OCI-LY3 (cell line): ENCODE measurements around the gene TPMT.
A peak's percentile ranks its signal among the peaks of the same experiment; 100 is the strongest.
"Not testable (repeated sequence)": the region's sequence is repeated elsewhere in the genome, so short reads cannot be mapped to it uniquely, and the experiment has no call there.

ENCODE experiments used
- H2AFZ ChIP-seq: fragments of 200-600, 300-600 bp; shearing (Covaris generic); 2 replicates; pipeline ENCODE4 v1.6.0; 2014; ENCODE audit warnings: antibody characterized with exemption, low read depth, low read length
- H3K27ac ChIP-seq: fragments of 200-600, 300-600 bp; sonication (generic); 2 replicates; pipeline ENCODE4 v1.5.1; 2014; ENCODE audit warnings: mild to moderate bottlenecking, low read length, moderate library complexity, mixed read lengths
- H3K27me3 ChIP-seq: fragments of 200-600, 300-600 bp; sonication (generic); 2 replicates; pipeline ENCODE4 v1.6.1; 2014; ENCODE audit warnings: low read depth, low read length, mixed read lengths
- H3K36me3 ChIP-seq: fragments of 200-600, 300-600 bp; sonication (generic); replicated peaks from 2 replicates; pipeline ENCODE3; 2014; ENCODE audit warnings: low read depth, low read length, mixed read lengths
- H3K4me1 ChIP-seq: fragments of 300-600, 200-600 bp; sonication (generic); 2 replicates; pipeline ENCODE4 v1.6.1; 2014; ENCODE audit warnings: low read length, mixed read lengths
- H3K4me2 ChIP-seq: fragments of 200-600, 300-600 bp; sonication (generic); 2 replicates; pipeline ENCODE4 v1.6.1; 2014; ENCODE audit warnings: low read length, mixed read lengths
- H3K4me3 ChIP-seq: fragments of 300-600, 200-600 bp; sonication (generic); 2 replicates; pipeline ENCODE4 v1.5.1; 2014; ENCODE audit warnings: antibody characterized with exemption, mild to moderate bottlenecking, low read length, moderate library complexity
- H3K79me2 ChIP-seq: fragments of 300-600, 200-600 bp; shearing (Covaris generic); 2 replicates; pipeline ENCODE4 v1.6.1; 2014; ENCODE audit warnings: mild to moderate bottlenecking, low read length, mixed read lengths
- H3K9ac ChIP-seq: fragments of 300-600, 200-600 bp; shearing (Covaris generic); 2 replicates; pipeline ENCODE4 v1.6.0; 2014; ENCODE audit warnings: mild to moderate bottlenecking, low read length, moderate library complexity
- H3K9me3 ChIP-seq: fragments of 200-600, 300-600 bp; shearing (Covaris generic); 2 replicates; pipeline ENCODE4 v1.6.1; 2014; ENCODE audit warnings: low read length, mixed read lengths; ENCODE audit not compliant: insufficient read depth
- H4K20me1 ChIP-seq: fragments of 200-600, 300-600 bp; sonication (generic); 2 replicates; pipeline ENCODE4 v1.6.1; 2016; ENCODE audit warnings: low read length, mixed read lengths; ENCODE audit not compliant: insufficient read depth
- CTCF ChIP-seq: fragments of 200-600, 300-600 bp; sonication (generic); IDR thresholded peaks from 2 replicates; pipeline ENCODE4 v1.5.1; 2014; ENCODE audit warnings: antibody characterized with exemption, low read length, low read depth
- EZH2phosphoT487 ChIP-seq: fragments of 200-600 bp; shearing (Covaris generic); IDR thresholded peaks from 2 replicates; pipeline ENCODE4 v1.6.1; 2018; ENCODE audit warnings: antibody characterized with exemption, mixed run types, low read depth

Gene TPMT

GRCh38 chr6:18153311-18153703 is 1.6 kb downstream of the TPMT start:
- Histone ChIP-seq H3K27ac (peak overlapping the region; percentile 19; the same call in 1 of the 2 replicates), H3K79me2 (peaks cover 3% of the 10 kb centered on the region; the same call in 1 of the 2 replicates), H3K4me1 (peaks cover 27% of the 10 kb centered on the region), H3K36me3 (peaks cover 4% of the 10 kb centered on the region), H3K4me2 (peak overlapping the region; percentile 81), H3K9me3 (no peaks in the 10 kb centered on the region), H3K27me3 (no peaks in the 10 kb centered on the region), H2AFZ (no peak overlapping the region), H3K4me3 (no peak overlapping the region), H4K20me1 (no peaks in the 10 kb centered on the region), H3K9ac (no peak overlapping the region)
- no peak for TF ChIP-seq EZH2phosphoT487
- no peak for TF ChIP-seq CTCF

GRCh38 chr6:18151801-18152200 is 3.1 kb downstream of the TPMT start:
- H3K9me3 ChIP-seq, result no peaks in the 10 kb centered on the region
- H3K79me2 ChIP-seq, result peaks cover 3% of the 10 kb centered on the region; the same call in 1 of the 2 replicates
- no peak for TF ChIP-seq EZH2phosphoT487
- no peak for TF ChIP-seq CTCF
- H3K9ac ChIP-seq, result no peak overlapping the region
- H3K27me3 ChIP-seq, result no peaks in the 10 kb centered on the region
- H3K36me3 ChIP-seq, result no peaks in the 10 kb centered on the region
- no peaks in the 10 kb centered on the region for H4K20me1 ChIP-seq
- H3K4me1 ChIP-seq, result peaks cover 27% of the 10 kb centered on the region
- no peak overlapping the region for H3K27ac ChIP-seq
- no peak overlapping the region for H3K4me3 ChIP-seq
- no peak overlapping the region for H3K4me2 ChIP-seq
- no peak overlapping the region for H2AFZ ChIP-seq

GRCh38 chr6:18151391-18151790 is 3.5 kb downstream of the TPMT start:
- H3K27ac ChIP-seq, H3K27me3 ChIP-seq, H4K20me1 ChIP-seq, H3K4me3 ChIP-seq, H3K9me3 ChIP-seq, H2AFZ ChIP-seq, H3K36me3 ChIP-seq, H3K4me2 ChIP-seq, H3K79me2 ChIP-seq, H3K9ac ChIP-seq: not testable (repeated sequence)
- H3K4me1 ChIP-seq, result peaks cover 23% of the 10 kb centered on the region

- TF ChIP-seq CTCF (no peak), EZH2phosphoT487 (no peak)
- no peak overlapping the region for H3K4me3 ChIP-seq
- H3K36me3 ChIP-seq, result no peaks in the 10 kb centered on the region
- no peak overlapping the region for H3K27ac ChIP-seq
- H3K9ac ChIP-seq, result no peak overlapping the region
- H2AFZ ChIP-seq, result no peak overlapping the region
- H3K27me3 ChIP-seq, result no peaks in the 10 kb centered on the region
- no peaks in the 10 kb centered on the region for H3K9me3 ChIP-seq
- no peaks in the 10 kb centered on the region for H4K20me1 ChIP-seq
- H3K79me2 ChIP-seq, result no peaks in the 10 kb centered on the region
- H3K4me1 ChIP-seq, result peaks cover 11% of the 10 kb centered on the region
- H3K4me2 ChIP-seq, result no peak overlapping the region
These were observed 6.4 kb downstream of the TPMT start for GRCh38 chr6:18148304-18149025.
